Measurements from ENCODE around the gene KIF12. TPM values are rescaled to one million over a fixed set of nuclear protein-coding genes. Genes with fewer than 3 reads are reported as not detected.

Gene KIF12
- total and polyA plus RNA-seq, 2 donors (not counting 1 experiment from before 2014, with no cell fraction given), result not detected

- ATAC-seq (ENCODE audit: low read depth) (no peak), DNase-seq (no peak)
- no peaks in the 10 kb centered on the region for H3K9me3 Mint-ChIP-seq (ENCODE audit: insufficient read depth)
- no peaks in the 10 kb centered on the region for H3K36me3 ChIP-seq (replicated peaks in 1 of 2; ENCODE audit: control extremely low read depth in 1 of 2, control insufficient read depth in 1 of 2, extremely low read depth in 1 of 2, insufficient read depth in 2 of 2, low read length in 1 of 2)
- H3K4me1 Mint-ChIP-seq, result no peaks in the 10 kb centered on the region
- TF ChIP-seq CTCF (IDR thresholded peaks at IDR 0.05), result no peak
- TF ChIP-seq EZH2 (IDR thresholded peaks at IDR 0.05; ENCODE audit: borderline replicate concordance, insufficient read depth, low read depth, low read length, poor library complexity, severe bottlenecking), result no peak
- intact Hi-C loops (cut with micrococcal nuclease), result no loop called here
- no peak overlapping the region for H3K27ac Mint-ChIP-seq
- H3K4me3 Mint-ChIP-seq, result no peak overlapping the region
- no peaks in the 10 kb centered on the region for H3K4me1 ChIP-seq (ENCODE audit: control insufficient read depth in 2 of 2, insufficient read depth in 2 of 2, low read length in 2 of 2)
- no peak overlapping the region for H3K4me3 ChIP-seq (ENCODE audit: control extremely low read depth in 1 of 5, extremely low read depth in 1 of 5, insufficient read depth in 1 of 5, low read depth in 2 of 5, low read length in 4 of 5)
- no peak overlapping the region for H3K9ac ChIP-seq (ENCODE audit: low read length)
- CTCF ChIA-PET, result no interaction called here
- WGBS (ENCODE audit: insufficient coverage), result 84% methylated on average over 11 of the region's 21 CpGs
- POLR2A ChIA-PET, result no interaction called here
- peaks cover 0 to 3% (median 0%) of the 10 kb centered on the region in 3 donors for H3K9me3 ChIP-seq (ENCODE audit: control extremely low read depth in 1 of 3, control insufficient read depth in 2 of 3, insufficient read depth in 1 of 3, low read length in 2 of 3)
- peaks cover 0 to 9% (median 0%) of the 10 kb centered on the region in 4 experiments for H3K27me3 ChIP-seq (replicated peaks in 1 of 4; ENCODE audit: control extremely low read depth in 1 of 4, control insufficient read depth in 3 of 4, insufficient read depth in 4 of 4, low read length in 3 of 4)
- no peaks in the 10 kb centered on the region for H3K79me2 ChIP-seq (ENCODE audit: control insufficient read depth, insufficient read depth, low read length)
- H2AFZ ChIP-seq (ENCODE audit: insufficient read depth, low read depth, low read length, poor library complexity, severe bottlenecking), result no peak overlapping the region
- H3K27ac ChIP-seq (ENCODE audit: low read length in 2 of 2), result no peak overlapping the region
- H3K27me3 Mint-ChIP-seq, result peaks cover 34% of the 10 kb centered on the region
- no peak overlapping the region for H3K4me2 ChIP-seq (replicated peaks; ENCODE audit: low read depth, low read length, poor library complexity, severe bottlenecking)
- H4K20me1 ChIP-seq (ENCODE audit: control insufficient read depth, insufficient read depth, low read length, poor library complexity, severe bottlenecking), result no peaks in the 10 kb centered on the region
These were observed 19.1 kb upstream of the KIF12 start for GRCh38 chr9:114117996-114118830.

GRCh38 chr9:114117614-114117995 is 18.5 kb upstream of the KIF12 start:
- Mint-ChIP-seq H3K9me3 (ENCODE audit: insufficient read depth) (no peaks in the 10 kb centered on the region), H3K27ac (no peak overlapping the region), H3K4me1 (no peaks in the 10 kb centered on the region), H3K4me3 (no peak overlapping the region), H3K27me3 (peaks cover 40% of the 10 kb centered on the region)
- H4K20me1 ChIP-seq (ENCODE audit: control insufficient read depth, insufficient read depth, low read length, poor library complexity, severe bottlenecking), result no peaks in the 10 kb centered on the region
- H3K4me3 ChIP-seq (ENCODE audit: control extremely low read depth in 1 of 5, extremely low read depth in 1 of 5, insufficient read depth in 1 of 5, low read depth in 2 of 5, low read length in 4 of 5), result no peak overlapping the region
- H2AFZ ChIP-seq (ENCODE audit: insufficient read depth, low read depth, low read length, poor library complexity, severe bottlenecking), result no peak overlapping the region
- H3K4me2 ChIP-seq (replicated peaks; ENCODE audit: low read depth, low read length, poor library complexity, severe bottlenecking), result no peak overlapping the region
- no peak for DNase-seq
- H3K79me2 ChIP-seq (ENCODE audit: control insufficient read depth, insufficient read depth, low read length), result no peaks in the 10 kb centered on the region
- H3K9ac ChIP-seq (ENCODE audit: low read length), result no peak overlapping the region
- peaks cover 0 to 9% (median 0%) of the 10 kb centered on the region in 4 experiments for H3K27me3 ChIP-seq (replicated peaks in 1 of 4; ENCODE audit: control extremely low read depth in 1 of 4, control insufficient read depth in 3 of 4, insufficient read depth in 4 of 4, low read length in 3 of 4)
- peaks cover 0 to 3% (median 0%) of the 10 kb centered on the region in 3 donors for H3K9me3 ChIP-seq (ENCODE audit: control extremely low read depth in 1 of 3, control insufficient read depth in 2 of 3, insufficient read depth in 1 of 3, low read length in 2 of 3)
- CTCF ChIA-PET, result no interaction called here
- ATAC-seq (ENCODE audit: low read depth), result no peak
- H3K27ac ChIP-seq (ENCODE audit: low read length in 2 of 2), result no peak overlapping the region
- POLR2A ChIA-PET, result no interaction called here
- no peaks in the 10 kb centered on the region for H3K4me1 ChIP-seq (ENCODE audit: control insufficient read depth in 2 of 2, insufficient read depth in 2 of 2, low read length in 2 of 2)
- intact Hi-C loops (cut with micrococcal nuclease), result no loop called here
- TF ChIP-seq CTCF (IDR thresholded peaks at IDR 0.05) (no peak), EZH2 (IDR thresholded peaks at IDR 0.05; ENCODE audit: borderline replicate concordance, insufficient read depth, low read depth, low read length, poor library complexity, severe bottlenecking) (no peak)
- no peaks in the 10 kb centered on the region for H3K36me3 ChIP-seq (replicated peaks in 1 of 2; ENCODE audit: control extremely low read depth in 1 of 2, control insufficient read depth in 1 of 2, extremely low read depth in 1 of 2, insufficient read depth in 2 of 2, low read length in 1 of 2)
- 77% methylated on average over 5 of the region's 7 CpGs for WGBS (ENCODE audit: insufficient coverage)
